Myocyte (in vitro differentiated cells): ENCODE data around the gene LAMA2. TPM values are rescaled to one million over a fixed set of nuclear protein-coding genes. Genes with fewer than 3 reads are reported as not detected.

Source experiments
- DNase-seq: peaks from one replicate; pipeline ENCODE4 v3.0.0-alpha.2; 2012; ENCODE audit warnings: low read depth
- total RNA-seq: library from RNA; depleted of rRNA; stranded (reverse); fragments of >200 nt; gene quantifications from 2 replicates; pipeline ENCODE4 v1.2.3, GENCODE V29; 2014

Gene LAMA2
- total RNA-seq, 1 donor from 2014 or later = 137 TPM

- DNase-seq = no peak
Observed at GRCh38 chr6:129565366-129565765, 682.4 kb downstream of the LAMA2 start.

DNA sequence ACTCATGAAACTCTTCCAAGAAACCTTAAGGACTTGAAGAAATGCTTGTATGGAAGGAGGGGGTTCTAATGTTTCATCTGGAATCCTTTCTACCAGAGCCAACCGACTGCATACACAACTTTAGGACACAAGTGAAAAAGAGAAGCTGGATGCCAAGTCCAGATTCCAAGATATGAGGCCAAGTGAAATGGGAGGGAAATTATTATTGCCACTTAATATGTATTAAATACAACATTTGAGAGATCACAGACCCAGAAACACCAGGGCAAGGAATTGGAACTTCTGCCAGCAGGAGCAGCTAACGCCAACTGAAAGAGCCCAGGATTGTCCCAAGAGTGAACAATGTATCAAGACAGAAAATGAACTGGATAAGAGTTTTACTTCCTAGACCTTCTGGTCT is 682.9 kb downstream of the LAMA2 start:
- no peak for DNase-seq
